ENCODE measurements around the gene ERVFRD-1. TPM values are rescaled to one million over a fixed set of nuclear protein-coding genes. Genes with fewer than 3 reads are reported as not detected.

ERVFRD-1 gene
- total RNA-seq, 1 donor from 2014 or later = not detected

GRCh38 chr6:11083491-11083890 lies 28.0 kb downstream of the ERVFRD-1 start:
- Mint-ChIP-seq H3K36me3 (ENCODE audit: unreplicated experiment) (no peaks in the 10 kb centered on the region), H3K27me3 (ENCODE audit: unreplicated experiment) (peaks cover 5% of the 10 kb centered on the region), H3K4me3 (ENCODE audit: unreplicated experiment) (no peak overlapping the region), H3K9me3 (ENCODE audit: unreplicated experiment) (peaks cover 3% of the 10 kb centered on the region), H3K27ac (ENCODE audit: unreplicated experiment) (no peak overlapping the region), H3K4me1 (ENCODE audit: low read depth, unreplicated experiment) (no peaks in the 10 kb centered on the region)
- no peak for DNase-seq
- no peak for TF ChIP-seq CTCF (IDR thresholded peaks at IDR 0.05; ENCODE audit: partially characterized antibody, unreplicated experiment)

- H3K4me1 Mint-ChIP-seq (ENCODE audit: low read depth, unreplicated experiment) = no peaks in the 10 kb centered on the region
- no peak for DNase-seq
- no peaks in the 10 kb centered on the region for H3K9me3 Mint-ChIP-seq (ENCODE audit: unreplicated experiment)
- TF ChIP-seq CTCF (IDR thresholded peaks at IDR 0.05; ENCODE audit: partially characterized antibody, unreplicated experiment) = no peak
- no peak overlapping the region for H3K4me3 Mint-ChIP-seq (ENCODE audit: unreplicated experiment)
- no peak overlapping the region for H3K27ac Mint-ChIP-seq (ENCODE audit: unreplicated experiment)
- peaks cover 2% of the 10 kb centered on the region for H3K27me3 Mint-ChIP-seq (ENCODE audit: unreplicated experiment)
- H3K36me3 Mint-ChIP-seq (ENCODE audit: unreplicated experiment) = no peaks in the 10 kb centered on the region
These were observed 31.2 kb downstream of the ERVFRD-1 start for GRCh38 chr6:11080296-11080695.

- Mint-ChIP-seq H3K27ac (ENCODE audit: unreplicated experiment) (no peak overlapping the region), H3K36me3 (ENCODE audit: unreplicated experiment) (no peaks in the 10 kb centered on the region), H3K4me3 (ENCODE audit: unreplicated experiment) (no peak overlapping the region), H3K9me3 (ENCODE audit: unreplicated experiment) (no peaks in the 10 kb centered on the region), H3K27me3 (ENCODE audit: unreplicated experiment) (no peaks in the 10 kb centered on the region), H3K4me1 (ENCODE audit: low read depth, unreplicated experiment) (no peaks in the 10 kb centered on the region)
- DNase-seq = no peak
- no peak for TF ChIP-seq CTCF (IDR thresholded peaks at IDR 0.05; ENCODE audit: partially characterized antibody, unreplicated experiment)
These were observed 33.3 kb downstream of the ERVFRD-1 start for GRCh38 chr6:11078266-11078665.

GRCh38 chr6:11076540-11076939 lies 35.0 kb downstream of the ERVFRD-1 start:
- Mint-ChIP-seq H3K4me3 (ENCODE audit: unreplicated experiment) (no peak overlapping the region), H3K27ac (ENCODE audit: unreplicated experiment) (no peak overlapping the region), H3K36me3 (ENCODE audit: unreplicated experiment) (no peaks in the 10 kb centered on the region), H3K9me3 (ENCODE audit: unreplicated experiment) (no peaks in the 10 kb centered on the region), H3K4me1 (ENCODE audit: low read depth, unreplicated experiment) (no peaks in the 10 kb centered on the region), H3K27me3 (ENCODE audit: unreplicated experiment) (no peaks in the 10 kb centered on the region)
- no peak for DNase-seq
- TF ChIP-seq CTCF (IDR thresholded peaks at IDR 0.05; ENCODE audit: partially characterized antibody, unreplicated experiment) = no peak

GRCh38 chr6:11072101-11072500 lies 39.4 kb downstream of the ERVFRD-1 start:
- no peak for DNase-seq
- H3K27ac Mint-ChIP-seq (ENCODE audit: unreplicated experiment) = no peak overlapping the region
- no peak for TF ChIP-seq CTCF (IDR thresholded peaks at IDR 0.05; ENCODE audit: partially characterized antibody, unreplicated experiment)
- no peaks in the 10 kb centered on the region for H3K27me3 Mint-ChIP-seq (ENCODE audit: unreplicated experiment)
- H3K36me3 Mint-ChIP-seq (ENCODE audit: unreplicated experiment) = no peaks in the 10 kb centered on the region
- H3K4me1 Mint-ChIP-seq (ENCODE audit: low read depth, unreplicated experiment) = no peaks in the 10 kb centered on the region
- peaks cover 2% of the 10 kb centered on the region for H3K9me3 Mint-ChIP-seq (ENCODE audit: unreplicated experiment)
- no peak overlapping the region for H3K4me3 Mint-ChIP-seq (ENCODE audit: unreplicated experiment)

Data from glutamatergic neuron (in vitro differentiated cells).